H9 (cell line): ENCODE measurements around the gene FANCL. TPM values are rescaled to one million over a fixed set of nuclear protein-coding genes. Genes with fewer than 3 reads are reported as not detected.

Source experiments
- DNase-seq: peaks from one replicate; pipeline ENCODE4 v3.0.0-alpha.2; 2017
- H2AFZ ChIP-seq: one replicate; pipeline ENCODE4 v1.6.1; 2013; ENCODE audit warnings: mild to moderate bottlenecking, low read length, control low read depth, moderate library complexity
- H2AK5ac ChIP-seq: 2 replicates; pipeline ENCODE4 v1.6.1; 2013; ENCODE audit warnings: low read length, control low read depth, mixed read lengths; ENCODE audit not compliant: insufficient read length
- H2BK120ac ChIP-seq: one replicate; pipeline ENCODE4 v1.6.1; 2013; ENCODE audit warnings: low read depth, mild to moderate bottlenecking, low read length, control low read depth, inconsistent platforms; ENCODE audit not compliant: poor library complexity, severe bottlenecking
- H2BK12ac ChIP-seq: 2 replicates; pipeline ENCODE4 v1.6.1; 2013; ENCODE audit warnings: low read length, control low read depth, mixed read lengths, low read depth; ENCODE audit not compliant: insufficient read length
- H2BK15ac ChIP-seq: 2 replicates; pipeline ENCODE4 v1.6.1; 2013; ENCODE audit warnings: low read depth, low read length, control low read depth
- H2BK20ac ChIP-seq: one replicate; pipeline ENCODE4 v1.6.1; 2013; ENCODE audit warnings: low read depth, mild to moderate bottlenecking, low read length, control low read depth, inconsistent platforms; ENCODE audit not compliant: poor library complexity, severe bottlenecking
- H2BK5ac ChIP-seq: 2 replicates; pipeline ENCODE4 v1.6.1; 2013; ENCODE audit warnings: low read length, control low read depth, mixed read lengths; ENCODE audit not compliant: insufficient read length
- H3K14ac ChIP-seq: 2 replicates; pipeline ENCODE4 v1.6.1; 2013; ENCODE audit warnings: low read length, control low read depth; ENCODE audit not compliant: insufficient read depth
- H3K18ac ChIP-seq: 2 replicates; pipeline ENCODE4 v1.6.1; 2013; ENCODE audit warnings: low read depth, mild to moderate bottlenecking, mixed read lengths, low read length, control low read depth; ENCODE audit not compliant: insufficient read length
- H3K23ac ChIP-seq: 2 replicates; pipeline ENCODE4 v1.6.1; 2013; ENCODE audit warnings: low read length, control low read depth, mixed read lengths, low read depth; ENCODE audit not compliant: insufficient read length
- H3K23me2 ChIP-seq: 2 replicates; pipeline ENCODE4 v1.6.1; 2013; ENCODE audit warnings: low read depth, mild to moderate bottlenecking, mixed read lengths, low read length, control low read depth; ENCODE audit not compliant: insufficient read length, poor library complexity, severe bottlenecking
- H3K27ac ChIP-seq: 2 replicates; pipeline ENCODE4 v1.5.1; 2013; ENCODE audit warnings: low read length, control low read depth, mixed read lengths, low read depth; ENCODE audit not compliant: insufficient read length
- H3K27me3 ChIP-seq: 2 replicates; pipeline ENCODE4 v1.6.1; 2013; ENCODE audit warnings: low read length, control low read depth, inconsistent platforms; ENCODE audit not compliant: insufficient read depth
- H3K4ac ChIP-seq: 2 replicates; pipeline ENCODE4 v1.6.1; 2013; ENCODE audit warnings: low read depth, mild to moderate bottlenecking, control low read depth, inconsistent platforms, low read length, moderate library complexity
- H3K4me1 ChIP-seq: 2 replicates; pipeline ENCODE4 v1.6.1; 2013; ENCODE audit warnings: low read length, control low read depth, inconsistent platforms; ENCODE audit not compliant: insufficient read depth
- H3K4me2 ChIP-seq: 2 replicates; pipeline ENCODE4 v1.6.1; 2013; ENCODE audit warnings: low read length, control low read depth, mixed read lengths; ENCODE audit not compliant: insufficient read length, insufficient read depth
- H3K56ac ChIP-seq: 2 replicates; pipeline ENCODE4 v1.6.1; 2013; ENCODE audit warnings: low read depth, mild to moderate bottlenecking, mixed read lengths, low read length, control low read depth; ENCODE audit not compliant: insufficient read length
- H3K79me1 ChIP-seq: 2 replicates; pipeline ENCODE4 v1.6.1; 2013; ENCODE audit warnings: low read depth, mild to moderate bottlenecking, moderate library complexity, low read length, control low read depth, inconsistent platforms; ENCODE audit not compliant: insufficient read depth, poor library complexity, severe bottlenecking
- H3K79me2 ChIP-seq: 2 replicates; pipeline ENCODE4 v1.6.1; 2013; ENCODE audit warnings: low read length, control low read depth, inconsistent platforms; ENCODE audit not compliant: insufficient read depth
- H3K9ac ChIP-seq: 2 replicates; pipeline ENCODE4 v1.6.1; 2013; ENCODE audit warnings: low read length, control low read depth, mixed read lengths; ENCODE audit not compliant: insufficient read length; ENCODE audit errors: extremely low read depth
- H3K9me3 ChIP-seq: one replicate; pipeline ENCODE4 v1.6.1; 2013; ENCODE audit warnings: low read depth, low read length, inconsistent platforms; ENCODE audit not compliant: control insufficient read depth
- H3T11ph ChIP-seq: one replicate; pipeline ENCODE4 v1.6.1; 2013; ENCODE audit warnings: mild to moderate bottlenecking, low read length, control low read depth, inconsistent platforms
- H4K20me1 ChIP-seq: one replicate; pipeline ENCODE4 v1.6.1; 2013; ENCODE audit not compliant: control insufficient read depth, insufficient read length, insufficient read depth
- H4K5ac ChIP-seq: 2 replicates; pipeline ENCODE4 v1.6.1; 2013; ENCODE audit warnings: low read depth, mild to moderate bottlenecking, mixed read lengths, low read length, control low read depth; ENCODE audit not compliant: insufficient read length
- H4K8ac ChIP-seq: replicated peaks from 2 replicates; pipeline ENCODE4 v1.6.1; 2013; ENCODE audit warnings: low read length, control low read depth, mixed read lengths, low read depth; ENCODE audit not compliant: insufficient read length
- H4K91ac ChIP-seq: 2 replicates; pipeline ENCODE4 v1.6.1; 2013; ENCODE audit warnings: low read depth, mild to moderate bottlenecking, moderate library complexity, mixed read lengths, low read length, control low read depth; ENCODE audit not compliant: insufficient read length
- H3K27ac Mint-ChIP-seq, 3 experiments: 2 replicates in 2 of 3; 3 replicates in 1 of 3; pipeline ENCODE4 v1.8.0; 2020 to 2021; ENCODE audit warnings: mixed read lengths in 3 of 3, mild to moderate bottlenecking in 1 of 3, moderate library complexity in 1 of 3
- H3K27me3 Mint-ChIP-seq: 2 replicates; pipeline ENCODE4 v1.8.0; 2021; ENCODE audit warnings: low read depth, mild to moderate bottlenecking, moderate library complexity, mixed read lengths
- H3K36me3 Mint-ChIP-seq, 3 experiments: 2 replicates in 2 of 3; 3 replicates in 1 of 3; pipeline ENCODE4 v1.8.0; 2020 to 2021; ENCODE audit warnings: low read depth in 3 of 3, mixed read lengths in 3 of 3; ENCODE audit not compliant: insufficient read depth in 1 of 3
- H3K4me1 Mint-ChIP-seq, 2 experiments: 2 replicates each; pipeline ENCODE4 v1.8.0; 2020; ENCODE audit warnings: mixed read lengths in 2 of 2
- H3K4me3 Mint-ChIP-seq, 2 experiments: 2 replicates in 1 of 2; 3 replicates in 1 of 2; pipeline ENCODE4 v1.8.0; 2020 to 2021; ENCODE audit warnings: mild to moderate bottlenecking in 2 of 2, mixed read lengths in 2 of 2, moderate library complexity in 1 of 2
- H3K9me3 Mint-ChIP-seq, 2 experiments: 2 replicates in 1 of 2; 3 replicates in 1 of 2; pipeline ENCODE4 v1.8.0; 2020; ENCODE audit warnings: mild to moderate bottlenecking in 2 of 2, mixed read lengths in 2 of 2, moderate library complexity in 1 of 2
- CTCF ChIP-seq: fragments of 200-600 bp; sonication (generic); conservative IDR thresholded peaks from 3 replicates; pipeline ENCODE4 v1.8.0; 2021; ENCODE audit warnings: antibody characterized with exemption, mild to moderate bottlenecking
- WGBS: extraction: QIAGEN DNeasy Blood & Tissue Kit; methylation state at CpG from one replicate; pipeline ENCODE4 v1.1.7; 2013; ENCODE audit warnings: missing lambda C conversion rate, low lambda C conversion rate, mixed read lengths; ENCODE audit not compliant: insufficient read length; ENCODE audit errors: extremely low coverage; 5-methylcytosine and 5-hydroxymethylcytosine counted together
- total RNA-seq: library from RNA; stranded (reverse); gene quantifications from 2 replicates; pipeline ENCODE4 v1.2.1, GENCODE V29; 2021

FANCL gene
- total RNA-seq, 1 experiment from 2014 or later: 41.5 TPM

- no peak overlapping the region for H3K14ac ChIP-seq
- no peak overlapping the region for H3K9ac ChIP-seq
- H3K36me3 Mint-ChIP-seq: peaks cover 3 to 16% (median 9%) of the 10 kb centered on the region in 3 experiments; a peak in 6 of 7 replicates
- H4K8ac ChIP-seq: no peak overlapping the region
- no peak overlapping the region for H2BK12ac ChIP-seq
- no peak overlapping the region for H2BK15ac ChIP-seq
- H2BK120ac ChIP-seq: no peak overlapping the region
- no peak overlapping the region for H3K56ac ChIP-seq
- peaks cover 11 to 22% of the 10 kb centered on the region in 2 experiments for H3K4me1 Mint-ChIP-seq
- no peaks in the 10 kb centered on the region for H3K4me1 ChIP-seq
- DNase-seq: peak; percentile 65
- H3T11ph ChIP-seq: no peak overlapping the region
- peak; percentile 64 for TF ChIP-seq CTCF
- no peak overlapping the region for H4K5ac ChIP-seq
- no peaks in the 10 kb centered on the region for H3K27me3 ChIP-seq
- H2AK5ac ChIP-seq: no peak overlapping the region
- no peak overlapping the region for H4K91ac ChIP-seq
- no peak overlapping the region for H3K4me2 ChIP-seq
- no peaks in the 10 kb centered on the region for H3K79me2 ChIP-seq
- H2BK5ac ChIP-seq: no peak overlapping the region
- no CpG with 5 or more reads among the region's 6 CpGs for WGBS
- no peaks in the 10 kb centered on the region for H3K27me3 Mint-ChIP-seq
- no peak overlapping the region for H2AFZ ChIP-seq
- peak overlapping the region in 2 of 3 experiments; percentile 16 to 33; a peak in 2 of 7 replicates for H3K27ac Mint-ChIP-seq
- H2BK20ac ChIP-seq: no peak overlapping the region
- no peaks in the 10 kb centered on the region for H3K79me1 ChIP-seq
- no peaks in the 10 kb centered on the region for H4K20me1 ChIP-seq
- H3K27ac ChIP-seq: no peak overlapping the region
- no peak overlapping the region for H3K18ac ChIP-seq
- H3K4ac ChIP-seq: no peak overlapping the region
- H3K4me3 Mint-ChIP-seq: no peak overlapping the region
- H3K23me2 ChIP-seq: no peaks in the 10 kb centered on the region
- H3K9me3 Mint-ChIP-seq: no peaks in the 10 kb centered on the region
- no peak overlapping the region for H3K23ac ChIP-seq
- H3K9me3 ChIP-seq: no peaks in the 10 kb centered on the region
Observed at GRCh38 chr2:58110765-58111164, 130.4 kb downstream of the FANCL start.
